Neuron (in vitro differentiated cells): Measurements from ENCODE around the gene GABRR3.

Experiments
- H2AFZ ChIP-seq: one replicate; pipeline ENCODE4 v1.6.1; 2013; ENCODE audit warnings: low read depth, mild to moderate bottlenecking, inconsistent platforms, low read length, moderate library complexity
- H3K27me3 ChIP-seq: one replicate; pipeline ENCODE4 v1.6.1; 2013; ENCODE audit warnings: low read length; ENCODE audit not compliant: insufficient read depth
- H3K36me3 ChIP-seq: one replicate; pipeline ENCODE4 v1.6.1; 2013; ENCODE audit warnings: low read length; ENCODE audit not compliant: insufficient read depth
- H3K4me1 ChIP-seq: one replicate; pipeline ENCODE4 v1.6.1; 2013; ENCODE audit warnings: low read length; ENCODE audit not compliant: insufficient read depth
- H3K4me3 ChIP-seq: 2 replicates; pipeline ENCODE4 v1.5.1; 2013; ENCODE audit warnings: mild to moderate bottlenecking, low read length, moderate library complexity
- H3K9me3 ChIP-seq: one replicate; pipeline ENCODE4 v1.6.1; 2013; ENCODE audit warnings: low read length

Gene GABRR3

DNA sequence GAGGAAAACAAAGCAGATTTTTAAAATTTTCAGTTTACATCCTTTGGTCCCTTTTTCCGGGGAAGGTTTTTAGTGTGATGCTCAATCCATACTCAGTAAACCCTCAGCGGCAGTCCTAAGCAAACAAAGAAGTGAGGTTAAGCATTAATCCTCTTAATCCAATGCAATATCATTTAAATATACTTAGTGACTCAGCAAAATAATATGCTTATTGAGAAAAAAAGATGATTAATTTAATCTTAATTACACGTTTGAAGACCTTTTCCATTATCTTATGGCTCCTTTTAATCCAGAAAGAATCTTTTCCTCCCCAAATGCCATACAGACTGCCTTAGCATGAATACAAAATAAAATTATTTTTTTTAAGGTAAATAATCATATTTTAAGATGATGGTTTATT, at the start of gene GABRR3:
Gene GABRR3 (minus strand): TSS at position 108 of the 400 bp plus-strand sequence. CDS start 328 bp downstream, outside the sequence.
- Histone ChIP-seq H2AFZ (no peak within 1 kb of the TSS), H3K27me3 (peaks cover 11% of the 10 kb centered on the region), H3K9me3 (no peaks in the 10 kb centered on the region), H3K36me3 (no peaks in the 10 kb centered on the region), H3K4me1 (no peaks in the 10 kb centered on the region), H3K4me3 (no peak within 1 kb of the TSS)

DNA sequence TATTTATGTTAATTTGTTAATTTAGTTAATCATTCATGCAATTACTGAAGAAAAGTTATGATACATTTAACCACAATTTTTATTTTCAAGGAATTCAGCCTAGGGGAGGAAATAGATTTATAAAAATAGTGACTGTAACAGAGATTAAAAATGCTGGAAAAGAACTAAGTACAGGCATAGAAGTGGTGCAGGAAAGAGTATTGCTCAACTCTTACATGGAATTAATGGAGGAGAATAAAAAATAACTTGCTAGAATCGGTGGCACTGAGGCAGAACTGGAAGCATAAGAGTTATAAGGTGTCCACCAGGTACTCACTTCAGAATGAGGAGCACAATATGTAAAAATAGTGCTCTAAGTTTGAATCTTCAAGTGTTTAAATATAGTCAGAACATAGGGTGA, 38.4 kb upstream of the GABRR3 start:
- H3K27me3 ChIP-seq, result no peaks in the 10 kb centered on the region
- no peak overlapping the region for H3K4me3 ChIP-seq
- H3K9me3 ChIP-seq, result no peaks in the 10 kb centered on the region
- H3K36me3 ChIP-seq, result no peaks in the 10 kb centered on the region
- H3K4me1 ChIP-seq, result no peaks in the 10 kb centered on the region
- H2AFZ ChIP-seq, result no peak overlapping the region

DNA sequence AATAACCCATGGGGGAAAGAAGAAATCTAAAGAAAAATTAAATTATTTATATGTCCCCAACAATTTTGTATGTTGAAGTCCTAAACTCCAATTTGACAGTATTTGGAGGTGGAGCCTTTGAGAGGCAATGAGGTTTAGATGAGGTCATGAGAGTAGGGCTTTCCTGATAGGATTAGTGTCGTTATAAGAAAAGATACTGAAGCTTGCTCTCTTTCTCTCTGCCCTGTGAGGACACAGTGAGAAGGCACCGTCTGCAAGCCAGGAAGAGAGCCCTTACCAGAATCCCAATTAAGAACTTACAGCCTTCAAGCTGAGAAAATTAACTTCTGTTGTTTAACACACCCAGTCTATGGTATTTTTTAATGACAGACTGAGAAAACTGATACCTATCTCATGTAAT, 35.7 kb upstream of the GABRR3 start:
- H3K4me1 ChIP-seq, result no peaks in the 10 kb centered on the region
- no peaks in the 10 kb centered on the region for H3K27me3 ChIP-seq
- H3K9me3 ChIP-seq, result no peaks in the 10 kb centered on the region
- H3K36me3 ChIP-seq, result no peaks in the 10 kb centered on the region
- H2AFZ ChIP-seq, result no peak overlapping the region
- no peak overlapping the region for H3K4me3 ChIP-seq

DNA sequence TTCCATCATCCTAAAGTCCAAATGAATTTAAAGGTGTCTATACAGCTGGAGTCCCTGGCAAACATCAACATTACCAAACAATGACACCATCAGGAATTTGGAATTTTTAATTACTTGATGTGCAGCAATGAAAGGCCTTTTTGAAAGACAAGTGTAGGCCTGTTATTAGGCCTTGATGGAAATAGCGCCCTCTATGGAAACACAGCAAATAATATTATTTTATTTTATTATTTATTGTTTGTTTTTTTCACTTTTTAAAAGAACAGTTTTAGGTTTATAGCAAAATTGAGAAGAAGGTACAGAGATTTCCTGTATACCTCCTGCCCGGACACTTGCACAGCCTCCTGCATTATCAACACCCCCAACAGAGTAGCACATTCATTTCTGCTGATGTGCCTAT, 33.7 kb upstream of the GABRR3 start:
- H3K4me1 ChIP-seq, result no peaks in the 10 kb centered on the region
- H2AFZ ChIP-seq, result no peak overlapping the region
- H3K27me3 ChIP-seq, result no peaks in the 10 kb centered on the region
- H3K9me3 ChIP-seq, result no peaks in the 10 kb centered on the region
- H3K4me3 ChIP-seq, result no peak overlapping the region
- no peaks in the 10 kb centered on the region for H3K36me3 ChIP-seq

DNA sequence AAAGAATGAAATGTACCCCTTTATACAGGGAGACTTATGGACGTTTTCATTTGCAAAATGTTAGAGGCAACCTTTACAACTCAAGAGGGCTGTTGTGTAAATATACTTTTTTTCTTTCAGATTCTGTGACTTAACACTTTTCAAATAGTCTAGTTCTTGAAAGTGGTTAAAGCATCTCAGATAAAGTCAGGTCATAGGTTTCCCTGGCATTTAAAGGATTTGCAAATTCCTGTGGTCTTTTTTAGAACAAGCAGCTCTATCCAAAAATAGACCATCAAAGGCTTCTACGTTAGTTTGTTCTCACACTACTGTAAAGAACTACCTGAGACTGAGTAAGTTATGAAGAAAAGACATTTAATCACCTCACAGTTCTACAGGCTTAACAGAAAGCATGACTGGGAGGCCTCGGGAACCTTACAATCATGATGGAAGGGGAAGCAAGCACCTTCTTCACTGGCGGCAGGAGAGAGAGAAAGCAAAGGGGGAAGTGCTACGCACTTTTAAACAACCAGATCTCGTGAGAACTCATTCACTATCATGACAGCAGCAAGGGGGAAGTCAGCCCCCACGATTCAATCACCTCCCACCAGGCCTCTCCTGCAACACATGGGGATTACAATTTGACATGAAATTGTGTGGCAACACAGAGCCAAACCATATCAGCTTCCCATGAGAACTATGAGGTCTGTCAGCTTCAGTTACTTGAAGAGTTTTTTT, 23.3 kb upstream of the GABRR3 start:
- H3K36me3 ChIP-seq, result no peaks in the 10 kb centered on the region
- no peaks in the 10 kb centered on the region for H3K9me3 ChIP-seq
- no peak overlapping the region for H3K4me3 ChIP-seq
- H3K4me1 ChIP-seq, result no peaks in the 10 kb centered on the region
- no peaks in the 10 kb centered on the region for H3K27me3 ChIP-seq
- no peak overlapping the region for H2AFZ ChIP-seq

DNA sequence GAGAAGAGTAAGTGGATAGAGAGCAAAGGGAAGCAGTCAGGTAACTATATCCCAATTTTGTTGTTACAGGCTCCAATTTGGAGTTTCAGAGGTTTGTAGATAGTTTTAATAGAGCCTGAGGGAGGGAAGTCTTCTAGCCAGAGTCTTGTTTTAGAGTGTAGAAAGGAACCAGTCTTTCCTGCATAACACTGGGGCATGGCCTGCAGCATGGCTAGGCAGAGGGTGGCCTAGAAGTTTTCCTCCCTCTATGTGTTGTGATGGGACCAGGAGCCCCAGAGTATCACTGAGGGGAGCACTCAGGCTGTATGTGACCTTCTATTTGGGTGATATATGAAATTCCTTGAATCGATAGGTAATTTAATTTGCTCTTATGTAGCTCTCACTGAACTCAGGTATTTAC, 22.5 kb upstream of the GABRR3 start:
- no peak overlapping the region for H3K4me3 ChIP-seq
- H3K27me3 ChIP-seq, result no peaks in the 10 kb centered on the region
- H3K9me3 ChIP-seq, result no peaks in the 10 kb centered on the region
- no peaks in the 10 kb centered on the region for H3K36me3 ChIP-seq
- H2AFZ ChIP-seq, result no peak overlapping the region
- H3K4me1 ChIP-seq, result no peaks in the 10 kb centered on the region

DNA sequence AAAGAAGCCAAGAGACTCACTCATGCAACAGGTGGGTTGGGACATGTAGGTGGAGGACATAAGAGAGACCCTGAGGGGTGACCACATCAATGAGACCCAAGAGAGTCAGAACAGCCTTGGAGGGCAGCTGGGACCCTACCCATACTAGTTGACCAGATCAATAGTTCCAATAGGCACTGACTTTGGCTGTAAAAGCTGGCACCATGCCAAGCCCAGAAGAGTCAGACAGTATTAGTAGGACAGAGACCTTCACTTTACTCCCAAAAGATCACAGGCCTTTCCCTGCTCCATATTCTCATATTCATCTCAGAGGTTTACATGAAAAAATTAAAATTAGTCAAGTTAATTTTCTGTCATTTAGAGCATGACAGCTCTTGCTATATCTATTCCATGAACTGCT, 20.9 kb upstream of the GABRR3 start:
- Histone ChIP-seq H3K36me3 (no peaks in the 10 kb centered on the region), H3K27me3 (no peaks in the 10 kb centered on the region), H3K4me3 (no peak overlapping the region), H2AFZ (no peak overlapping the region), H3K9me3 (no peaks in the 10 kb centered on the region), H3K4me1 (no peaks in the 10 kb centered on the region)

DNA sequence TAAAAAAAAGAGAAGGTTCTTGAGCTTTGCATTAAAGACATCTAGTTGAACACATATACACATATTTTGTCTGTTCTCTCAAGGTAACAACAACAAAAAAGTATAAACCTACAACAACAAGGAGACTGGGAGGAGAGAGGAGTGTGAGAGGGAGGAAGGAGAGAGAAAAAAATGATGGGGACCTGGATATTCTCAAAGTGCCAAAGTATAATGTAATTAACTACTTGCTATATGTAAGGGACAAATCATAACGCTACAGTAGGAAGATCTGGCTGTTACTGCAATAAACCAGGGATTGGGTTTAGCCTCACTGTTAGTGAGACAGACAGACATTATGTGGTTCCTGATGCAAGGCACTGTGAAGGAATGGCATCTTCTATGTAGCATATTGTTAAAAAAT, 14.2 kb upstream of the GABRR3 start:
- no peaks in the 10 kb centered on the region for H3K27me3 ChIP-seq
- H3K4me1 ChIP-seq, result no peaks in the 10 kb centered on the region
- H2AFZ ChIP-seq, result no peak overlapping the region
- H3K9me3 ChIP-seq, result no peaks in the 10 kb centered on the region
- H3K36me3 ChIP-seq, result no peaks in the 10 kb centered on the region
- no peak overlapping the region for H3K4me3 ChIP-seq

DNA sequence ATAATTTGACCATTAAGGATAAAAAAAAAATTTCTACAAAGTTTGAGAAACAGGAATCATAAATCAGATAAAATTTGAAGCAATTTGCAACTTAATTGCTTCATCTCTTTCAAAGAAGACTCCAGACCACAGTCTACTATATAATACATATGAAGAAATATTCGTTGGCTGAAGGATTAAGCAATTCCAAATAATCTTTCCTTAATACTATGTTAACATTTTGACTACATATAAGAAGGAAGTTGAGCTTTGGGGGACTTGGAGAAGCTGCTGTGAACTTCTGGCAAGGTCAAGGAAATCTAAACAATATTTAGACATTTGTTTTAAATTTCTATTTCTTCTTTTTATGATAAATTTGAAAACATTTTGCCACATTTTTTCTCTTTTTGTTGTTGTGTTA, 13.5 kb upstream of the GABRR3 start:
- H2AFZ ChIP-seq, result no peak overlapping the region
- no peaks in the 10 kb centered on the region for H3K9me3 ChIP-seq
- H3K27me3 ChIP-seq, result no peaks in the 10 kb centered on the region
- H3K36me3 ChIP-seq, result no peaks in the 10 kb centered on the region
- H3K4me3 ChIP-seq, result no peak overlapping the region
- no peaks in the 10 kb centered on the region for H3K4me1 ChIP-seq

DNA sequence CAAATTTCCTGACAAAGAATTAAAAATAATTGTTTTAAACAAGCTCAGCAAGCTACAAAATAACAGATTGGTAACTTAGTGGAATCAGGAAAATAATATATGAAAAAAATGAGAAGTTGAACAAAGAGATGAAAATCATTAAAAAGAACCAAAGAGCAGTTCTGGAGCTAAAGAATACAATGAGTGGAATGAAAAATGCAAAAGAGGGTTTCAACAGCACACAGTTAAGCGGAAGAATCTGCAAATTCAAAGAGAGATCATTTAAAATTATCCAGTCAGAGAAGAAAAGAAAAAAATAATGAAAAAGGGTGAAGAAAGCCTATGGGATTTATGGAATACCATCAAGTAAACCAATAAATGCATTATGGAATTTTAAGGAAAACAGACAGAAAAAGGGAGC, 6.2 kb upstream of the GABRR3 start:
- H3K4me3 ChIP-seq, result no peak overlapping the region
- no peak overlapping the region for H2AFZ ChIP-seq
- no peaks in the 10 kb centered on the region for H3K36me3 ChIP-seq
- H3K9me3 ChIP-seq, result no peaks in the 10 kb centered on the region
- H3K27me3 ChIP-seq, result peaks cover 3% of the 10 kb centered on the region
- no peaks in the 10 kb centered on the region for H3K4me1 ChIP-seq

DNA sequence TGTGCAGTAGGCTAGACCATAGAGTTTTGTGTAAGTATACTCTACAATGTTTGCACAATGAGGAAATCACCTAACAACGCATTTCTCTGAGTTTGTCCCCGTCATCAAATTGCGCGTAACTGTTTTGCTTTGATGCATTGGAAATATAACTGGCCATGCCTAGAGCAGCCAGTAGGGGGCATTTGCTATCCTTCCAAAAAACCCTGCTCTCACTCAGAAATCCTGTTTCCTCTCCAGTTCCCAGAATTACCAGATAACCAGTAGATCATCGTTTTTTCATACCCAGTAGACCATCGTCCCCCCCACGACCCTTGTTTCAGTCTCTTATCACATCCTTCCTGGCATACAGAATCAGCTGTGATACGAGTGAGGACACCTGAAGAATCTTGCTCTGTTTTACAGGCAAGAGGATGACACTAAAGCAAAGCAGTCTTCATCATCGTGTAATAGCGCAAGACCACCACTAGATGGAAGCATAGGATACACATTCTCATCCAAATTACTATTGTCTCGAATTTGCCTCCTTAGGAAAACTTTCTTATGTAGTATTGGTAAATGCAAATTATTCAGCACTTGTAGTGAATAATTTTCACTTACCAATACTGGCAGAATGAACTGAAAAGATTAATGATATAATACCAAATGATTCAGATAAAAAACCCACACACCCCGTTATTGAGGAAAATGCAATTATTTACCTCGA, 4.4 kb upstream of the GABRR3 start:
- no peaks in the 10 kb centered on the region for H3K4me1 ChIP-seq
- H3K27me3 ChIP-seq, result peaks cover 8% of the 10 kb centered on the region
- H2AFZ ChIP-seq, result peak overlapping the region; percentile 60
- no peaks in the 10 kb centered on the region for H3K9me3 ChIP-seq
- H3K4me3 ChIP-seq, result peak overlapping the region; percentile 43
- H3K36me3 ChIP-seq, result no peaks in the 10 kb centered on the region

DNA sequence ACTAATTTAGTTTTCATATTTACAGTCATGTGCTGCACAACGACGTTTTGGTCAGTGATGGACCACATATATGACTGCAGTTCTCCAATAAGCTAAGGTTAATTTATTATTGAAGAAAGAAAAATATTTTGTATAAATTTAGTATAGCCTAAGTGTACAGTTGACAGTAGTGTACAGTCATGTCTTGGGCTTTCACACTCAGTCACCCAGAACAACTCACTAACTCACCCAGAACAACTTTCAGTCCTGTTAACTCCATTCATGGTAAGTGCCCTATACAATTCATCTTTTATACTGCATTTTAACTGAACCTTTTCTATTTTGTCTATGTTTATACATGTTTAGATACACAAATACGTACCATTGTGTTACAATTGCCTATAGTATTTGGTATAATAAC, 3.8 kb upstream of the GABRR3 start:
- peaks cover 11% of the 10 kb centered on the region for H3K27me3 ChIP-seq
- H3K4me3 ChIP-seq, result no peak overlapping the region
- no peaks in the 10 kb centered on the region for H3K36me3 ChIP-seq
- H2AFZ ChIP-seq, result peak overlapping the region; percentile 60
- H3K9me3 ChIP-seq, result no peaks in the 10 kb centered on the region
- no peaks in the 10 kb centered on the region for H3K4me1 ChIP-seq

DNA sequence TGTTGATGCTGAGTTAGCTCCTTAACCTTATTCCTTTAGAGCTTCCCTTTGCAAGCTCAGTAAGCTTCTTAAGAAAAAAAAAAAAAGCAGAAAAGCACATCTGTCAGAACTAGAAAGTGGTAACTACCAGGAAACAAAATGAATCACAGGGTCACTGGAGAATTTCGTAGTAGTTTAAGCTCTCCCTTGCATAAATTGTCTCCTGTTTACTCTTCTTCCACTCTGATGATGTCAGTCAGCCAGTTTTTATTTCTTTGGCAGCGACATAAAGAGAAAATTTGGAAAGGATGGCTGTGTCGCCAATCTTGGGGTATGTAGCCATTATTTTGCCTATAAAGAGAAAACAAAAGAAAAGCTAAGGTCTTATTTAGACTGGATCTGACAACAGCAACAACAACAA, 3.2 kb upstream of the GABRR3 start:
- no peak overlapping the region for H2AFZ ChIP-seq
- no peaks in the 10 kb centered on the region for H3K9me3 ChIP-seq
- no peak overlapping the region for H3K4me3 ChIP-seq
- no peaks in the 10 kb centered on the region for H3K4me1 ChIP-seq
- H3K27me3 ChIP-seq, result peaks cover 11% of the 10 kb centered on the region
- no peaks in the 10 kb centered on the region for H3K36me3 ChIP-seq

DNA sequence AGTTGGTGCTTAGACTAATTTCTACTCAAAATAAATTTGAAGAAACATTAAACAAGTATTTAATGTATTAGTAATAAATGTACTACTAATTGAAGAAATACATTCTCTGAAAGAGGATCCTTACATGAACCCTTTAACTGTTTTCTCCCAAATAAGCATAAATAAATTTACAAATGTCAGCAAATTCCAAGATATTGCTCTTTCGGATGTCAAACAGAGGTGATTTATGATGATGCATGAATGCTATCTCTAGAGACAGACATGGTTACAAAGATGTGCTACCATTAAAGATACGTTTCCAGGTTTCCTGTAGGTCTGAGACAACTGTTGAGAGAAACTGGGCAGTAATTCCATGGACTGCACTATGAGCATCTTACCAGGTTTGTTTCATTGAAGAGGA, 629 bp downstream of the GABRR3 start:
- Histone ChIP-seq H3K27me3 (peaks cover 11% of the 10 kb centered on the region), H3K9me3 (no peaks in the 10 kb centered on the region), H3K4me3 (no peak overlapping the region), H3K36me3 (no peaks in the 10 kb centered on the region), H2AFZ (no peak overlapping the region), H3K4me1 (no peaks in the 10 kb centered on the region)
